ENCODE results near the gene STING1. TPM values are rescaled to one million over a fixed set of nuclear protein-coding genes. Genes with fewer than 3 reads are reported as not detected.
A peak's percentile ranks its signal among the peaks of the same experiment; 100 is the strongest.
"Not testable (repeated sequence)": the region's sequence is repeated elsewhere in the genome, so short reads cannot be mapped to it uniquely, and the experiment has no call there.

STING1 gene
- polyA plus RNA-seq, 2 donors: 18.5 to 28.3 TPM

GRCh38 chr5:139524446-139524845 lies 41.9 kb upstream of the STING1 start:
- Histone ChIP-seq H3K9me3 (ENCODE audit: control insufficient read depth in 2 of 2, insufficient read depth in 1 of 2, low read depth in 1 of 2, low read length in 1 of 2) (no peaks in the 10 kb centered on the region), H3K4me1 (ENCODE audit: control insufficient read depth in 2 of 2, insufficient read depth in 2 of 2, low read length in 1 of 2) (no peaks in the 10 kb centered on the region), H3K4me3 (ENCODE audit: low read depth in 1 of 2, low read length in 2 of 2) (no peak overlapping the region), H3K27me3 (ENCODE audit: control insufficient read depth in 1 of 2, insufficient read depth in 2 of 2, low read length in 2 of 2) (no peaks in the 10 kb centered on the region), H3K36me3 (ENCODE audit: control insufficient read depth in 2 of 2, insufficient read depth in 2 of 2, low read length in 1 of 2) (no peaks in the 10 kb centered on the region), H3K27ac (ENCODE audit: low read depth in 2 of 2, low read length in 1 of 2) (no peak overlapping the region)
- 88 to 89% methylated on average over 4 of the region's 4 CpGs for WGBS, 2 donors

GRCh38 chr5:139523635-139524445 lies 41.3 kb upstream of the STING1 start:
- H3K27ac ChIP-seq (ENCODE audit: low read depth in 2 of 2, low read length in 1 of 2): no peak overlapping the region
- no peaks in the 10 kb centered on the region for H3K36me3 ChIP-seq (ENCODE audit: control insufficient read depth in 2 of 2, insufficient read depth in 2 of 2, low read length in 1 of 2)
- H3K9me3 ChIP-seq (ENCODE audit: control insufficient read depth in 2 of 2, insufficient read depth in 1 of 2, low read depth in 1 of 2, low read length in 1 of 2): no peaks in the 10 kb centered on the region
- WGBS, 2 donors: 74 to 87% methylated on average over 10 of the region's 10 CpGs
- no peak overlapping the region for H3K4me3 ChIP-seq (ENCODE audit: low read depth in 1 of 2, low read length in 2 of 2)
- H3K4me1 ChIP-seq (ENCODE audit: control insufficient read depth in 2 of 2, insufficient read depth in 2 of 2, low read length in 1 of 2): peaks cover 0 to 1% of the 10 kb centered on the region in 2 donors
- H3K27me3 ChIP-seq (ENCODE audit: control insufficient read depth in 1 of 2, insufficient read depth in 2 of 2, low read length in 2 of 2): no peaks in the 10 kb centered on the region

- H3K27ac ChIP-seq (ENCODE audit: low read depth in 2 of 2, low read length in 1 of 2): peak overlapping the region; percentile 65 to 70
- WGBS, 2 donors: 4 to 5% methylated on average over 50 to 56 of the region's 56 CpGs
- H3K27me3 ChIP-seq (ENCODE audit: control insufficient read depth in 1 of 2, insufficient read depth in 2 of 2, low read length in 2 of 2): no peaks in the 10 kb centered on the region
- peak overlapping the region; percentile 46 to 66 for H3K4me3 ChIP-seq (ENCODE audit: low read depth in 1 of 2, low read length in 2 of 2)
- no peaks in the 10 kb centered on the region for H3K36me3 ChIP-seq (ENCODE audit: control insufficient read depth in 2 of 2, insufficient read depth in 2 of 2, low read length in 1 of 2)
- H3K9me3 ChIP-seq (ENCODE audit: control insufficient read depth in 2 of 2, insufficient read depth in 1 of 2, low read depth in 1 of 2, low read length in 1 of 2): no peaks in the 10 kb centered on the region
- H3K4me1 ChIP-seq (ENCODE audit: control insufficient read depth in 2 of 2, insufficient read depth in 2 of 2, low read length in 1 of 2): peaks cover 0 to 3% of the 10 kb centered on the region in 2 donors
Observed at GRCh38 chr5:139517683-139518564, 35.4 kb upstream of the STING1 start.

GRCh38 chr5:139514486-139514856 lies 31.9 kb upstream of the STING1 start:
- 41 to 47% methylated on average over 2 of the region's 2 CpGs for WGBS, 2 donors
- Histone ChIP-seq H3K4me1 (ENCODE audit: control insufficient read depth in 2 of 2, insufficient read depth in 2 of 2, low read length in 1 of 2) (peaks cover 0 to 3% of the 10 kb centered on the region in 2 donors), H3K4me3 (ENCODE audit: low read depth in 1 of 2, low read length in 2 of 2) (no peak overlapping the region), H3K27me3 (ENCODE audit: control insufficient read depth in 1 of 2, insufficient read depth in 2 of 2, low read length in 2 of 2) (no peaks in the 10 kb centered on the region), H3K9me3 (ENCODE audit: control insufficient read depth in 2 of 2, insufficient read depth in 1 of 2, low read depth in 1 of 2, low read length in 1 of 2) (no peaks in the 10 kb centered on the region), H3K36me3 (ENCODE audit: control insufficient read depth in 2 of 2, insufficient read depth in 2 of 2, low read length in 1 of 2) (no peaks in the 10 kb centered on the region), H3K27ac (ENCODE audit: low read depth in 2 of 2, low read length in 1 of 2) (peak overlapping the region in 1 of 2 donors; percentile 24)

GRCh38 chr5:139513852-139514485 lies 31.4 kb upstream of the STING1 start:
- Histone ChIP-seq H3K27ac (ENCODE audit: low read depth in 2 of 2, low read length in 1 of 2) (peak overlapping the region in 1 of 2 donors; percentile 24), H3K36me3 (ENCODE audit: control insufficient read depth in 2 of 2, insufficient read depth in 2 of 2, low read length in 1 of 2) (no peaks in the 10 kb centered on the region), H3K4me3 (ENCODE audit: low read depth in 1 of 2, low read length in 2 of 2) (no peak overlapping the region), H3K27me3 (ENCODE audit: control insufficient read depth in 1 of 2, insufficient read depth in 2 of 2, low read length in 2 of 2) (no peaks in the 10 kb centered on the region), H3K4me1 (ENCODE audit: control insufficient read depth in 2 of 2, insufficient read depth in 2 of 2, low read length in 1 of 2) (peaks cover 0 to 3% of the 10 kb centered on the region in 2 donors), H3K9me3 (ENCODE audit: control insufficient read depth in 2 of 2, insufficient read depth in 1 of 2, low read depth in 1 of 2, low read length in 1 of 2) (no peaks in the 10 kb centered on the region)
- 70 to 77% methylated on average over 6 of the region's 6 CpGs for WGBS, 2 donors

GRCh38 chr5:139513434-139513833 lies 30.9 kb upstream of the STING1 start:
- H3K4me3 ChIP-seq (ENCODE audit: low read depth in 1 of 2, low read length in 2 of 2); H3K36me3 ChIP-seq (ENCODE audit: control insufficient read depth in 2 of 2, insufficient read depth in 2 of 2, low read length in 1 of 2); H3K9me3 ChIP-seq (ENCODE audit: control insufficient read depth in 2 of 2, insufficient read depth in 1 of 2, low read depth in 1 of 2, low read length in 1 of 2); H3K4me1 ChIP-seq (ENCODE audit: control insufficient read depth in 2 of 2, insufficient read depth in 2 of 2, low read length in 1 of 2); H3K27me3 ChIP-seq (ENCODE audit: control insufficient read depth in 1 of 2, insufficient read depth in 2 of 2, low read length in 2 of 2); H3K27ac ChIP-seq (ENCODE audit: low read depth in 2 of 2, low read length in 1 of 2): not testable (repeated sequence)
- 74 to 76% methylated on average over 5 of the region's 5 CpGs for WGBS, 2 donors

- Histone ChIP-seq H3K36me3 (ENCODE audit: control insufficient read depth in 2 of 2, insufficient read depth in 2 of 2, low read length in 1 of 2) (no peaks in the 10 kb centered on the region), H3K4me1 (ENCODE audit: control insufficient read depth in 2 of 2, insufficient read depth in 2 of 2, low read length in 1 of 2) (no peaks in the 10 kb centered on the region), H3K27me3 (ENCODE audit: control insufficient read depth in 1 of 2, insufficient read depth in 2 of 2, low read length in 2 of 2) (no peaks in the 10 kb centered on the region), H3K4me3 (ENCODE audit: low read depth in 1 of 2, low read length in 2 of 2) (no peak overlapping the region), H3K9me3 (ENCODE audit: control insufficient read depth in 2 of 2, insufficient read depth in 1 of 2, low read depth in 1 of 2, low read length in 1 of 2) (no peaks in the 10 kb centered on the region), H3K27ac (ENCODE audit: low read depth in 2 of 2, low read length in 1 of 2) (no peak overlapping the region)
- WGBS, 2 donors: 87 to 89% methylated on average over 6 of the region's 6 CpGs
Observed at GRCh38 chr5:139512786-139513390, 30.3 kb upstream of the STING1 start.

- H3K27ac ChIP-seq (ENCODE audit: low read depth in 2 of 2, low read length in 1 of 2); H3K4me3 ChIP-seq (ENCODE audit: low read depth in 1 of 2, low read length in 2 of 2); H3K4me1 ChIP-seq (ENCODE audit: control insufficient read depth in 2 of 2, insufficient read depth in 2 of 2, low read length in 1 of 2); H3K36me3 ChIP-seq (ENCODE audit: control insufficient read depth in 2 of 2, insufficient read depth in 2 of 2, low read length in 1 of 2); H3K27me3 ChIP-seq (ENCODE audit: control insufficient read depth in 1 of 2, insufficient read depth in 2 of 2, low read length in 2 of 2); H3K9me3 ChIP-seq (ENCODE audit: control insufficient read depth in 2 of 2, insufficient read depth in 1 of 2, low read depth in 1 of 2, low read length in 1 of 2): not testable (repeated sequence)
- WGBS, 2 donors: 77 to 87% methylated on average over 5 of the region's 5 CpGs
Observed at GRCh38 chr5:139504722-139505121, 22.2 kb upstream of the STING1 start.

GRCh38 chr5:139503879-139504278 lies 21.3 kb upstream of the STING1 start:
- H3K4me1 ChIP-seq (ENCODE audit: control insufficient read depth in 2 of 2, insufficient read depth in 2 of 2, low read length in 1 of 2); H3K4me3 ChIP-seq (ENCODE audit: low read depth in 1 of 2, low read length in 2 of 2); H3K36me3 ChIP-seq (ENCODE audit: control insufficient read depth in 2 of 2, insufficient read depth in 2 of 2, low read length in 1 of 2); H3K27me3 ChIP-seq (ENCODE audit: control insufficient read depth in 1 of 2, insufficient read depth in 2 of 2, low read length in 2 of 2); H3K9me3 ChIP-seq (ENCODE audit: control insufficient read depth in 2 of 2, insufficient read depth in 1 of 2, low read depth in 1 of 2, low read length in 1 of 2); H3K27ac ChIP-seq (ENCODE audit: low read depth in 2 of 2, low read length in 1 of 2): not testable (repeated sequence)
- WGBS, 2 donors: 78 to 86% methylated on average over 15 of the region's 15 CpGs

Measured in esophagus (tissue), 2 donors.